Measurements from ENCODE around the gene IPO8.

Gene IPO8

GRCh38 chr12:30679241-30679640 is 16.4 kb downstream of the IPO8 start:
- peaks cover 26% of the 10 kb centered on the region for H3K36me3 ChIP-seq
- TF ChIP-seq, protein P1, sequence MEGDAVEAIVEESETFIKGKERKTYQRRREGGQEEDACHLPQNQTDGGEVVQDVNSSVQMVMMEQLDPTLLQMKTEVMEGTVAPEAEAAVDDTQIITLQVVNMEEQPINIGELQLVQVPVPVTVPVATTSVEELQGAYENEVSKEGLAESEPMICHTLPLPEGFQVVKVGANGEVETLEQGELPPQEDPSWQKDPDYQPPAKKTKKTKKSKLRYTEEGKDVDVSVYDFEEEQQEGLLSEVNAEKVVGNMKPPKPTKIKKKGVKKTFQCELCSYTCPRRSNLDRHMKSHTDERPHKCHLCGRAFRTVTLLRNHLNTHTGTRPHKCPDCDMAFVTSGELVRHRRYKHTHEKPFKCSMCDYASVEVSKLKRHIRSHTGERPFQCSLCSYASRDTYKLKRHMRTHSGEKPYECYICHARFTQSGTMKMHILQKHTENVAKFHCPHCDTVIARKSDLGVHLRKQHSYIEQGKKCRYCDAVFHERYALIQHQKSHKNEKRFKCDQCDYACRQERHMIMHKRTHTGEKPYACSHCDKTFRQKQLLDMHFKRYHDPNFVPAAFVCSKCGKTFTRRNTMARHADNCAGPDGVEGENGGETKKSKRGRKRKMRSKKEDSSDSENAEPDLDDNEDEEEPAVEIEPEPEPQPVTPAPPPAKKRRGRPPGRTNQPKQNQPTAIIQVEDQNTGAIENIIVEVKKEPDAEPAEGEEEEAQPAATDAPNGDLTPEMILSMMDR (IDR thresholded peaks at IDR 0.05; ENCODE audit: low read depth, low read length) = no peak

GRCh38 chr12:30678221-30678620 is 17.4 kb downstream of the IPO8 start:
- no peaks in the 10 kb centered on the region for H3K27me3 ChIP-seq

More at GRCh38 chr12:30679241-30679640, 16.4 kb downstream of the IPO8 start:
- Histone ChIP-seq H3K4me1 (no peaks in the 10 kb centered on the region), H3K9me3 (no peaks in the 10 kb centered on the region), H3K27me3 (no peaks in the 10 kb centered on the region), H3K4me3 (ENCODE audit: low read depth, low read length) (no peak overlapping the region)
- no peak for DNase-seq

DNA sequence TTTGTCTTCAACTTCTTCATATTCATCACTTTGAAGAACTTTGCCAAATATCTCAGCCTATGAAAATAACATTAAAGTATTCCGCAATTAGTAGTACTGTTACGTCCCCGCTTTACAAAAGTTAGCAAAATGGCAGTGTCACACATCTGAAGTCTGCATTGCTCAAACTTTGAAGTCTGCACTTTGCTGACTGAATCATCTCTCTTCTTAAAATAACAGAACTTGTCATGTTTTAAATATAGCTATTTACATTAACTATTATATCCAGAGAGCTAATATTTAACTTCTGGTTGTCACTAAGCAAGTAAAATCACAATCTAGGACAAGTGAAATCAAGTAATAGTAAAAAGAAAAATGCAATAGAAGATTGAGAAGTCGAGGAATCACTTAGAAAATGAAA is 34.5 kb downstream of the IPO8 start:
- TF ChIP-seq, protein P1 (IDR thresholded peaks at IDR 0.05; ENCODE audit: low read depth, low read length) = no peak
- H3K4me1 ChIP-seq = no peaks in the 10 kb centered on the region
- H3K9me3 ChIP-seq = no peaks in the 10 kb centered on the region
- H3K27me3 ChIP-seq = no peaks in the 10 kb centered on the region
- peaks cover 18% of the 10 kb centered on the region for H3K36me3 ChIP-seq
- no peak for DNase-seq
- H3K4me3 ChIP-seq (ENCODE audit: low read depth, low read length) = no peak overlapping the region

More at GRCh38 chr12:30678221-30678620, 17.4 kb downstream of the IPO8 start:
- Histone ChIP-seq H3K4me1 (no peaks in the 10 kb centered on the region), H3K9me3 (no peaks in the 10 kb centered on the region), H3K4me3 (ENCODE audit: low read depth, low read length) (no peak overlapping the region), H3K36me3 (peaks cover 26% of the 10 kb centered on the region)
- no peak for DNase-seq
- TF ChIP-seq, protein P1 (IDR thresholded peaks at IDR 0.05; ENCODE audit: low read depth, low read length) = no peak

DNA sequence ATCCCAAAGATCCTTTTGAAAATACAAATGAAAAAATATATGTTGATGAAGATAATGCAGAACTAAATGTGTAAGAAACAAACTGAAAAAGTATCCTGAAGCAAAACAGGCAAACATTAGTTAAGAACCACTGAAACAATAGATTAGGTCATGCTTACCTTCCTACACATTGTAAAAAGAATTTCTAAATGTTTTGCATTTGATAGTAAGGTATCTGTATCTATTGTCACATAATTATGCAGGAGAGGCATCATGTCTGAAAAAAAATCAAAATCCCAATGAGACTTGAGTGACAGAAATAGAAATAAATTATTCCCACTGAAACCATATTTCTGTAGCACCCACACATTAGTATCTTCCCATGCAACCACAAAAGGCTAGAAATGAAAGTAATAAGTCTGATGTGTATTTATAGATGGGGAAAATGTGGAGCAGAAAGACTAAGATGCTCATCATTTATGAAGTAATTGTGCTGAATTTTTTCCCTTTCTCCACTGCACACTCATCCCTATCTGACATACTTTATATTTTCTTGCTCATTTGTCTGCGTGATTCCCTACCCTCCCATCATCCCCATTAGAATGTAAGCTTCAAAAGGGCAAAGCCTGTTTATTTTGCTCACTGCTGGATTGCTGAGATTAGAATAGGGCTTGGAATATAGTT is 43.5 kb downstream of the IPO8 start:
- H3K4me3 ChIP-seq (ENCODE audit: low read depth, low read length) = no peak overlapping the region
- no peaks in the 10 kb centered on the region for H3K4me1 ChIP-seq
- peaks cover 4% of the 10 kb centered on the region; the same call in 1 of the 2 replicates for H3K36me3 ChIP-seq
- no peak for DNase-seq
- TF ChIP-seq, protein P1 (IDR thresholded peaks at IDR 0.05; ENCODE audit: low read depth, low read length) = no peak
- H3K27me3 ChIP-seq = no peaks in the 10 kb centered on the region
- no peaks in the 10 kb centered on the region for H3K9me3 ChIP-seq

DNA sequence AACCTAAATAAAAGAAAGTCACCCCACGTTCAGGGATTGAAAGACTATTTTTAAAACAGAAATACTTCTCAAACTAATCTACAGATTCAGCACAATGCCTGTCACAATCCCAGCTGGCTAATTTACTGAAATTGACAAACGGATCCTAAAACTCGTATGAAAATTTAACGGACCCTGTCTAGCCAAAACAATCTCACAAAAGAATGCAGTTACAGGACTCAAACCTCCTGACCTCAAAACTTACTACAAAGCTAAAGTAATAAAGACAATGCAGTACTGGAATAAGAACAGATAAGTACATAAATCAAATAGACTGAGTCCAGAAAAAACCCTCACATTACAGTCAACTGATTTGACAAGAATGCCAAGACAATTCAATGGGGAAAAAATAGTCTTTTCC is 48.8 kb downstream of the IPO8 start:
- TF ChIP-seq, protein P1 (IDR thresholded peaks at IDR 0.05; ENCODE audit: low read depth, low read length) = no peak
- Histone ChIP-seq H3K4me1 (no peaks in the 10 kb centered on the region), H3K9me3 (no peaks in the 10 kb centered on the region), H3K4me3 (ENCODE audit: low read depth, low read length) (no peak overlapping the region), H3K36me3 (peaks cover 4% of the 10 kb centered on the region; the same call in 1 of the 2 replicates), H3K27me3 (no peaks in the 10 kb centered on the region)
- DNase-seq = no peak

DNA sequence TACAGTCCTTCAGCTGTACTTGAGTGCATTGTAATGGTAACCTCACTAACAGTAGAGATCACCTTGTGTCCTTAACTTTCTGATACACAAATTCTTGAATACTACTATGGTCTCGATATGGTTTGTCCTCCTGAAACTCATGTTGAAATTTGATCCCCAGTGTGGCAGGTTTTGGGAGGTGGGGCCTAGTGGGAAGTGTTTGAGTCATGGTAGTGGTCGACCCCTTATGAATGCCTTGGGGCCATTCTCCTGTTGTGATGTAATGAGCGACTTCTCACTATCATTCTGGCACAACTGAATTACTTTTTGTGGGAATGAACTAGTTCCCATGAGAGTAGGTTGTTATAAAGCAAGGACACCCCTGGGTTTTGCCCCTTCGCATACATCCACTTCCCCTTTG is 52.3 kb downstream of the IPO8 start:
- no peak for DNase-seq
- no peaks in the 10 kb centered on the region for H3K27me3 ChIP-seq
- TF ChIP-seq, protein P1 (IDR thresholded peaks at IDR 0.05; ENCODE audit: low read depth, low read length) = no peak
- no peak overlapping the region for H3K4me3 ChIP-seq (ENCODE audit: low read depth, low read length)
- H3K36me3 ChIP-seq = peaks cover 15% of the 10 kb centered on the region
- no peaks in the 10 kb centered on the region for H3K9me3 ChIP-seq
- peaks cover 5% of the 10 kb centered on the region; the same call in 1 of the 2 replicates for H3K4me1 ChIP-seq
